K562 (cell line): Measurements from ENCODE around the gene CDK5R1.

Experiments
- RCOR1 ChIP-seq, 2 experiments: IDR thresholded peaks; 2 replicates each; pipeline ENCODE4 v1.6.1; 2012; ENCODE audit warnings: low read depth in 2 of 2, low read length in 2 of 2, borderline replicate concordance in 1 of 2, improper control_type of control experiment in 1 of 2
- SNRNP70 ChIP-seq: fragments of 200-400 bp; formaldehyde crosslinking; optimal IDR thresholded peaks from 2 replicates; pipeline ENCODE3; 2017; ENCODE audit warnings: low read depth, low read length
- XRCC4 ChIP-seq: IDR thresholded peaks from one replicate; pipeline ENCODE4 v1.6.1; 2011; ENCODE audit not compliant: insufficient read depth, insufficient read length; ENCODE audit errors: extremely low read depth
- TF ChIP-seq, protein P1 (sequence below): sonication (generic); formaldehyde crosslinking; IDR thresholded peaks from 2 replicates; pipeline ENCODE4 v1.8.1; 2023; ENCODE audit warnings: mild to moderate bottlenecking, missing genetic modification reagents
- TF ChIP-seq, protein P2 (sequence below): fragments of 150-350 bp; conservative IDR thresholded peaks from 2 replicates; pipeline ENCODE4 v1.6.1; 2014; ENCODE audit warnings: low read length

DNA sequence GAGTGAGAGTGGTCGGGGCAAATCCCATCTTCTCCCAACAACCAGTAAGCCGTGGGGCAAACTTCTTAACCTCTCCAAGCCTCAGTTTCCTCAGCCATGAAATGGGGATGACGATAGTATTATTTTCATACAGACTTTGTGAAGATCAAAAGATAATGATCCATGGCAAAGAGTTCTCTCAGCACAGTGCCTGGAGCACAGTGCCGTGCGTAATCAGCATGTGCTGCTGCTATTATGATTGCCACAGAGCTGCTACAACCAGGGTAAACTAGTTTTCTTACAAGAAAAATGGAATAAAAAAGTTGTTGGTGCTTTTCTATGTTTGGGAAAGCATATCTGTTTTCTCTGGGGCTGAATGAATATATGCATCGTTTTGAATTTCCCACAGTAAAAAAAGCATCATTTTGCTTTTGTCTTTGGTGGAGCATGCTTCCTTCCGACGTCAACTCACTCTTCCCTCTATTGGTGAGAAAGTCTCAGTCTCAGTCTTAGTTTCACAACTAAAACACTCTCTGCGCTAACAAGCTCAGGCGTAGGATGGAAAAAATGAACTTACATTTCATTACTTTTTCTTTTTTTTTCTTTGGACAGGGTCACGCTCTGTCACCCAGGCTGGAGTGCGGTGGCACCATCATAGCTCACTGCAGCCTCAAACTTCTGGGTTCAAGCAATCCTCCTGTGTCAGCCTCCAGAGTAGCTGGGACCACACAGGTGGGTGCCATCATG is 37.2 kb downstream of the CDK5R1 start:
- TF ChIP-seq XRCC4 (no peak), RCOR1 (IDR thresholded peaks at IDR 0.05; ENCODE audit: borderline replicate concordance in 1 of 2, low read depth in 2 of 2, low read length in 2 of 2) (no peak), SNRNP70 (no peak)
- TF ChIP-seq, protein P1, sequence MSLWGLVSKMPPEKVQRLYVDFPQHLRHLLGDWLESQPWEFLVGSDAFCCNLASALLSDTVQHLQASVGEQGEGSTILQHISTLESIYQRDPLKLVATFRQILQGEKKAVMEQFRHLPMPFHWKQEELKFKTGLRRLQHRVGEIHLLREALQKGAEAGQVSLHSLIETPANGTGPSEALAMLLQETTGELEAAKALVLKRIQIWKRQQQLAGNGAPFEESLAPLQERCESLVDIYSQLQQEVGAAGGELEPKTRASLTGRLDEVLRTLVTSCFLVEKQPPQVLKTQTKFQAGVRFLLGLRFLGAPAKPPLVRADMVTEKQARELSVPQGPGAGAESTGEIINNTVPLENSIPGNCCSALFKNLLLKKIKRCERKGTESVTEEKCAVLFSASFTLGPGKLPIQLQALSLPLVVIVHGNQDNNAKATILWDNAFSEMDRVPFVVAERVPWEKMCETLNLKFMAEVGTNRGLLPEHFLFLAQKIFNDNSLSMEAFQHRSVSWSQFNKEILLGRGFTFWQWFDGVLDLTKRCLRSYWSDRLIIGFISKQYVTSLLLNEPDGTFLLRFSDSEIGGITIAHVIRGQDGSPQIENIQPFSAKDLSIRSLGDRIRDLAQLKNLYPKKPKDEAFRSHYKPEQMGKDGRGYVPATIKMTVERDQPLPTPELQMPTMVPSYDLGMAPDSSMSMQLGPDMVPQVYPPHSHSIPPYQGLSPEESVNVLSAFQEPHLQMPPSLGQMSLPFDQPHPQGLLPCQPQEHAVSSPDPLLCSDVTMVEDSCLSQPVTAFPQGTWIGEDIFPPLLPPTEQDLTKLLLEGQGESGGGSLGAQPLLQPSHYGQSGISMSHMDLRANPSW (CRISPR knock-in tag), result no peak
- TF ChIP-seq, protein P2, sequence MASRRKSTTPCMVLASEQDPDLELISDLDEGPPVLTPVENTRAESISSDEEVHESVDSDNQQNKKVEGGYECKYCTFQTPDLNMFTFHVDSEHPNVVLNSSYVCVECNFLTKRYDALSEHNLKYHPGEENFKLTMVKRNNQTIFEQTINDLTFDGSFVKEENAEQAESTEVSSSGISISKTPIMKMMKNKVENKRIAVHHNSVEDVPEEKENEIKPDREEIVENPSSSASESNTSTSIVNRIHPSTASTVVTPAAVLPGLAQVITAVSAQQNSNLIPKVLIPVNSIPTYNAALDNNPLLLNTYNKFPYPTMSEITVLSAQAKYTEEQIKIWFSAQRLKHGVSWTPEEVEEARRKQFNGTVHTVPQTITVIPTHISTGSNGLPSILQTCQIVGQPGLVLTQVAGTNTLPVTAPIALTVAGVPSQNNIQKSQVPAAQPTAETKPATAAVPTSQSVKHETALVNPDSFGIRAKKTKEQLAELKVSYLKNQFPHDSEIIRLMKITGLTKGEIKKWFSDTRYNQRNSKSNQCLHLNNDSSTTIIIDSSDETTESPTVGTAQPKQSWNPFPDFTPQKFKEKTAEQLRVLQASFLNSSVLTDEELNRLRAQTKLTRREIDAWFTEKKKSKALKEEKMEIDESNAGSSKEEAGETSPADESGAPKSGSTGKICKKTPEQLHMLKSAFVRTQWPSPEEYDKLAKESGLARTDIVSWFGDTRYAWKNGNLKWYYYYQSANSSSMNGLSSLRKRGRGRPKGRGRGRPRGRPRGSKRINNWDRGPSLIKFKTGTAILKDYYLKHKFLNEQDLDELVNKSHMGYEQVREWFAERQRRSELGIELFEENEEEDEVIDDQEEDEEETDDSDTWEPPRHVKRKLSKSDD, result no peak
